Neutrophil (primary cell): ENCODE results near the gene SMARCA4.
A peak's percentile ranks its signal among the peaks of the same experiment; 100 is the strongest.
"Not testable (repeated sequence)": the region's sequence is repeated elsewhere in the genome, so short reads cannot be mapped to it uniquely, and the experiment has no call there.

Experiments
- H3K27ac ChIP-seq: fragments of 200-600 bp; sonication (generic); 2 replicates; pipeline ENCODE4 v1.5.1; 2016; ENCODE audit warnings: mild to moderate bottlenecking, moderate library complexity
- H3K27me3 ChIP-seq: fragments of 200-600 bp; sonication (generic); 2 replicates; pipeline ENCODE4 v1.6.0; 2016; ENCODE audit warnings: mild to moderate bottlenecking
- H3K36me3 ChIP-seq: fragments of 200-600 bp; sonication (generic); 2 replicates; pipeline ENCODE4 v1.5.1; 2017
- H3K4me1 ChIP-seq, 2 experiments: fragments of 200-600 bp in 1 of 2; sonication (generic) in 1 of 2; 1 replicate in 1 of 2; 2 replicates in 1 of 2; pipeline versions ENCODE4 v1.5.1 to v1.6.1; 2013 to 2016; ENCODE audit warnings: low read depth in 1 of 2, low read length in 1 of 2, mild to moderate bottlenecking in 1 of 2, moderate library complexity in 1 of 2; ENCODE audit not compliant: control insufficient read depth in 1 of 2, insufficient read depth in 1 of 2
- H3K4me3 ChIP-seq, 2 experiments: fragments of 200-600 bp in 1 of 2; sonication (generic) in 1 of 2; 1 replicate in 1 of 2; 2 replicates in 1 of 2; pipeline ENCODE4 v1.5.1; 2013 to 2016; ENCODE audit warnings: low read depth in 1 of 2, low read length in 1 of 2, mild to moderate bottlenecking in 1 of 2, moderate library complexity in 1 of 2
- H3K9me3 ChIP-seq: fragments of 200-600 bp; sonication (generic); 2 replicates; pipeline ENCODE4 v1.5.1; 2016
- CTCF ChIP-seq: fragments of 200-600 bp; sonication (generic); IDR thresholded peaks from 2 replicates; pipeline ENCODE4 v1.5.1; 2016; ENCODE audit warnings: antibody characterized with exemption

SMARCA4 gene

GRCh38 chr19:11067356-11068113, 106.7 kb downstream of the SMARCA4 start:
- peaks cover 36 to 39% of the 10 kb centered on the region in 2 experiments for H3K4me1 ChIP-seq
- no peaks in the 10 kb centered on the region for H3K27me3 ChIP-seq
- no peak for TF ChIP-seq CTCF
- no peak overlapping the region for H3K27ac ChIP-seq
- H3K36me3 ChIP-seq: no peaks in the 10 kb centered on the region
- no peak overlapping the region for H3K4me3 ChIP-seq
- no peaks in the 10 kb centered on the region for H3K9me3 ChIP-seq

GRCh38 chr19:11069561-11069960, 108.7 kb downstream of the SMARCA4 start:
- H3K27me3 ChIP-seq: no peaks in the 10 kb centered on the region
- no peaks in the 10 kb centered on the region for H3K36me3 ChIP-seq
- peak overlapping the region; percentile 57 for H3K27ac ChIP-seq
- peak overlapping the region in 1 of 2 experiments; percentile 22 for H3K4me3 ChIP-seq
- TF ChIP-seq CTCF: no peak
- H3K9me3 ChIP-seq: no peaks in the 10 kb centered on the region
- peaks cover 54 to 55% of the 10 kb centered on the region in 2 experiments for H3K4me1 ChIP-seq

GRCh38 chr19:11070123-11070522, 109.3 kb downstream of the SMARCA4 start:
- no peak for TF ChIP-seq CTCF
- Histone ChIP-seq H3K4me3 (peak overlapping the region; percentile 3 to 22), H3K36me3 (no peaks in the 10 kb centered on the region), H3K4me1 (peaks cover 56 to 60% of the 10 kb centered on the region in 2 experiments), H3K27ac (peak overlapping the region; percentile 57), H3K9me3 (no peaks in the 10 kb centered on the region), H3K27me3 (no peaks in the 10 kb centered on the region)

- H3K4me1 ChIP-seq: peaks cover 67 to 73% of the 10 kb centered on the region in 2 experiments
- H3K4me3 ChIP-seq: no peak overlapping the region
- H3K36me3 ChIP-seq: no peaks in the 10 kb centered on the region
- H3K9me3 ChIP-seq: no peaks in the 10 kb centered on the region
- no peaks in the 10 kb centered on the region for H3K27me3 ChIP-seq
- no peak for TF ChIP-seq CTCF
- H3K27ac ChIP-seq: peak overlapping the region; percentile 87
These were observed 112.7 kb downstream of the SMARCA4 start for GRCh38 chr19:11073568-11073967.

GRCh38 chr19:11076792-11077191, 116.0 kb downstream of the SMARCA4 start:
- peaks cover 45 to 53% of the 10 kb centered on the region in 2 experiments for H3K4me1 ChIP-seq
- H3K36me3 ChIP-seq, H3K27ac ChIP-seq, H3K27me3 ChIP-seq, H3K4me3 ChIP-seq, H3K9me3 ChIP-seq: not testable (repeated sequence)

- no peak overlapping the region for H3K4me3 ChIP-seq
- H3K9me3 ChIP-seq: no peaks in the 10 kb centered on the region
- peaks cover 25 to 32% of the 10 kb centered on the region in 2 experiments for H3K4me1 ChIP-seq
- no peak overlapping the region for H3K27ac ChIP-seq
- no peaks in the 10 kb centered on the region for H3K36me3 ChIP-seq
- H3K27me3 ChIP-seq: no peaks in the 10 kb centered on the region
- TF ChIP-seq CTCF: no peak
These were observed 118.1 kb downstream of the SMARCA4 start for GRCh38 chr19:11078893-11079292.
